Measurements from ENCODE around the gene KISS1R.

Gene KISS1R

DNA sequence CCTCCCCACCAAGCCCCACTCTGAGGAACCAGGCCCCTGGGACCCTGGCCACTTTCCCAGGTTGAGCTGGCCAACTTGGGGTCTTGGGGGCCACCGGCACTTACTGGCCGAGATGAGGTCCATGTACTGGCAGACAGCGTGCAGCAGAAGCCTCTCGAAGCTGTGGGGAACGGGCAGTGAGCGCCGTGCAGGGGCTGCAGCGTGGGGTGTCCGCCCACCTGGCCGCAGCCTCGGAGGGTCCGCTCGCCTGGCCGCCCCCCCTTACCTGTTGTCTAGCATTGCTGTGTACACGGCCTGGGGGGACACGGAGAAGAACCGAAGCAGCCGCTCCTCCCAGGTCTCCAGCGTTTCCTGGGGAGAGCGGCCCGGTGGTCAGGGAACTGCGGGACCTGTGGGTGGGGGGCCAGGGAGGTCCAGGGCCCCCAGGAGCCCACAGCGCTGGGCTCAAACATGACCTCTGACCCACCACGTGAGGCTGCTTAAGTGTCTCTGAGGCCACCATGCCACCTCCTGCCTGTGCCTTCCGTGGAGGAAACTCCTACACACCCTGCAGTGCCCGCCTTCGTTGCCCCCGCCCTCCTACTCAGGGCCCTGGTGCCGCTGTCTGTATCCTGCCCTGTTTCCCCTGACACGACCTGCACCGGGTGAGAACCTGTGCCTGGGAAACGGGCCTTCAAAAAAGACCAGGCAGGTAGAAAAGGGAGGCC, 17.6 kb upstream of the KISS1R start:
- no peak for DNase-seq (ENCODE audit: low read depth)

DNA sequence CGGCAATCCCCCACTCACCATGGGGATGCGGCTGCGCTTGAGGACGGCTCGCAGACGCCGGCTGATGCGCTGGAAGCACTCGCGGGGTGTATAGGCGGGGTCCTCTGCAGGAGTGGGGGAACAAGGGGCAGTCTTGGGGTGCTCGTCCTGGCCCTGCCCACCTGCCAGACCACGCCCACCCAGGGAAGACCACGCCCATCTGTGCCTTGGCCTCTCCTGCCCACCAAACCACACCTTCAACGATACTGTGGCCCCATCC, 17.2 kb upstream of the KISS1R start:
- DNase-seq (ENCODE audit: low read depth), result no peak

- no peak for DNase-seq (ENCODE audit: low read depth)
Measured at GRCh38 chr19:900302-901111, 16.6 kb upstream of the KISS1R start.

GRCh38 chr19:901216-902092, 15.7 kb upstream of the KISS1R start:
- DNase-seq (ENCODE audit: low read depth), result no peak

DNA sequence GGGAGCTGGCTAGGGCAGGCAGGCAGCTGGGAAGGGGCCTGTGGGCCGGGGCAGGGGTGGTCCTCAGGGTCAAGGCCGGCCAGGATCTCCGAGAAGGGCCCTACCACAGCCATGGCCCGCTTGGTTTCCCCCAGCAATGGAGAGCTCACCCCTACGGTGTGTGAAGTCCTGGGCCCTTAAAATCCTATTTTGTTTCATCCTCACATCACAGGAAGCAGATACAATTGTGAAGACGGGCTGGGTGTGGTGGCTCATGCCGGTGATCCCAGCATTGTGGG, 15.1 kb upstream of the KISS1R start:
- no peak for DNase-seq (ENCODE audit: low read depth)

- DNase-seq (ENCODE audit: low read depth), result no peak
Measured at GRCh38 chr19:902446-903226, 14.5 kb upstream of the KISS1R start.

DNA sequence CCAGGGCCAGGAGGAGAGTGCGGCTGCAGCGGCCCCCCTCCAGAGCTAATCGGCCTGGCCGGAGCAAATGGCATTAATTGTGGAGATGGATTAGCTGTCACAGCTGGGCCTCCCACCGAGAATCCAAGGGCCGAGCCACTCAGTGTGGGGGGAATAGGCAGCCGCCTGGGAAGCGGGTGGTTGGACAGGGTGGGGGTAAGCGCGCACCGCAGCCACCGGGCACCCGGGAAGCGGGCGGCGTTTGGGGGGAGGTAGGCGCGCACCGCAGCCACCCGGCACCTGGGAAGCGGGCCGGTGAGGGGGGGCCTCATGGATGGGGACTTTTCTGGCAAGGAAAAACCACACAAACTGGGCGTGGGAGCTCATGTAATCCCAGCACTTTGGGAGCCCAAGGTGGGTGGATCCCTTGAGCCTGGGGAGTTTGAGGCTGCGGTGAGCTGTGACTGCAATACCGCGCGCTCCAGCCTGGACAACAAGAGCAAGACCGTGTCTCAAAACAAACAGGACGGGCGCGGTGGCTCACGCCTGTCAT, 13.8 kb upstream of the KISS1R start:
- DNase-seq (ENCODE audit: low read depth), result no peak

DNA sequence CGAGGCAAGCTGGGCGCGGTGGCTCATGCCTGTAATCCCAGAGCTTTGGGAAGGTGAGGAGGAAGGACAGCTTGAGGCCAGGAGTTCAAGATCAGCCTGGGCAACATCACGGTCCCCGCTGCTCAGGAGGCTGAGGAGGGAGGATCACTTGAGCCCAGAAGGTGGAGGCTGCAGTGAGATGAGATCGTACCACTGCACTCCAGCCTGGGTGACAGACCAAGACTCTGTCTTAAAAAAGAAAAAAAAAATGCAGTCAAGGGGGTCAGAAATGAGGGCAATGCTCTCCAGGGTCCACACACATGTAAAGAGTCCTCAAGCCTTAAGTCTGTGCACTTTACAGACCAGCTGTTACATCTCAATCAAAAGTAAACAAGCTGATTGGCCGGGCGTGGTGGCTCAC, 12.6 kb upstream of the KISS1R start:
- no peak for DNase-seq (ENCODE audit: low read depth)

DNA sequence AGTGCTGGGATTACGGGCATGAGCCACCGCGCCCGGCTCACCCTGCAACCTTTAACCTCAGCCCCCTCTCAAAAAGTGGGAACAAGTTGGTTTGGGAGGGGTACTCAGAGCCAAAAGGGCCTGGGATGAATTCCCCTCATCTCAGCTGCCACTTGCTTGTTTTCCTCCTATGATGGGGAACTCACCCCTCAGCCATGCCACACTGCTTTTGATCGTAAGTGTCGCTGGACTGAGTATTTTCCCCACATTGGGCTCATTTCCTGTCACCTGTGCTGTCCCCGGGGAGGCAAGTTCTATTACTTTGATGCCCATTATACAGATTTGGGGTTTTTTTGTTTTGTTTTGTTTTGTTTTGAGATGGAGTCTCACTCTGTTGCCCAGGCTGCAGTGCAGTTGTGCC, 10.7 kb upstream of the KISS1R start:
- no peak for DNase-seq (ENCODE audit: low read depth)

GRCh38 chr19:907183-907853, 9.8 kb upstream of the KISS1R start:
- no peak for DNase-seq (ENCODE audit: low read depth)

GRCh38 chr19:911197-912033, 5.7 kb upstream of the KISS1R start:
- no peak for DNase-seq (ENCODE audit: low read depth)

- DNase-seq (ENCODE audit: low read depth), result no peak
Measured at GRCh38 chr19:912181-913079, 4.7 kb upstream of the KISS1R start.

GRCh38 chr19:913080-913748, 3.9 kb upstream of the KISS1R start, which contains the start of gene R3HDM4:
TSS of gene R3HDM4 (minus strand) at chr19:913219. CDS start at chr19:913157, 62 bp downstream.
- no peak for DNase-seq (ENCODE audit: low read depth)

GRCh38 chr19:916645-917322, 349 bp upstream of the KISS1R start:
- DNase-seq (ENCODE audit: low read depth), result no peak

DNA sequence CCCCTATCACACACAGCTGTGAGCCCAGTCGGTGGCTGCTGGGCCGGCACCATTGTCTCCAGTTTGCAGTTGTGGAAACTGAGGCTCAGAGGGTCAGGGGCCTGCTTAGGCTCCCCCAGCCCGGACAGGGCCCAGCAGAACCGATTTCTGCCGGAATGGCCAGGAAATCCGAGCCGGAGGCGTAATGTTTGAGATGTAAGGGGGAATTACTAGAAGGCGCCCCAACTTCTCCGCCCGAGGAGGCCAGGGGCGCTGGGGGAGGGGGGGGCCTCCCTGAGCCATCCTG, 962 bp downstream of the KISS1R start:
- no peak for DNase-seq (ENCODE audit: low read depth)

DNA sequence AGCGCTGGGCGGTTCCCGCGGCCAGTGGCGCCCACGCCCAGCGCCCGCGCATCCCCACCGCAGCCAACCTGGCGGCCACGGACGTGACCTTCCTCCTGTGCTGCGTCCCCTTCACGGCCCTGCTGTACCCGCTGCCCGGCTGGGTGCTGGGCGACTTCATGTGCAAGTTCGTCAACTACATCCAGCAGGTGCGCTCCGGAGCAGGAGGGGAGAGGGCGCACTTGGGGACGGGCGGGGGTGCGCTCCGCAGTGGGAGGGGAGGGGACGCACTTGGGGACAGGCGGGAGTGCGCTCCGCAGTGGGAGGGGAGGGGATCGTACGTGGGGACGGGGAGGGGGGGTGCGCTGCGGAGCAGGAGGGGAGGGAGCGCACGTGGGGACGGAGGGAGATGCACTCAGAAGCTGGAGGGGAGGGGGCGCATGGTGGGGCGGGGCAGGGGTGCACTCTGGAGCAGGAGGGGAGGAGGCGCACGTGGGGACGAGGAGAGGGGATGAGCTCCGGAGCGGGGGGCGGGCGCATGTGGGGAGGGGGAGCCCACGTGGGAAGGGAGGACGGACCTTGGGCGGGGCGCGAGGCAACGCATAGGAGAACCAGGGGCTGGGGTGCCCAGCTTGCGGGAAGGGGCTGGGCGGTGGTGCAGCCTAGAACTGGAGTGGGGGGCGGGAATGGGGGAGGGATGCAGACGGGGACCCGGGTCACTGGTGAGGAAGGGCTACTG, 1.5 kb downstream of the KISS1R start:
- DNase-seq (ENCODE audit: low read depth), result no peak

DNA sequence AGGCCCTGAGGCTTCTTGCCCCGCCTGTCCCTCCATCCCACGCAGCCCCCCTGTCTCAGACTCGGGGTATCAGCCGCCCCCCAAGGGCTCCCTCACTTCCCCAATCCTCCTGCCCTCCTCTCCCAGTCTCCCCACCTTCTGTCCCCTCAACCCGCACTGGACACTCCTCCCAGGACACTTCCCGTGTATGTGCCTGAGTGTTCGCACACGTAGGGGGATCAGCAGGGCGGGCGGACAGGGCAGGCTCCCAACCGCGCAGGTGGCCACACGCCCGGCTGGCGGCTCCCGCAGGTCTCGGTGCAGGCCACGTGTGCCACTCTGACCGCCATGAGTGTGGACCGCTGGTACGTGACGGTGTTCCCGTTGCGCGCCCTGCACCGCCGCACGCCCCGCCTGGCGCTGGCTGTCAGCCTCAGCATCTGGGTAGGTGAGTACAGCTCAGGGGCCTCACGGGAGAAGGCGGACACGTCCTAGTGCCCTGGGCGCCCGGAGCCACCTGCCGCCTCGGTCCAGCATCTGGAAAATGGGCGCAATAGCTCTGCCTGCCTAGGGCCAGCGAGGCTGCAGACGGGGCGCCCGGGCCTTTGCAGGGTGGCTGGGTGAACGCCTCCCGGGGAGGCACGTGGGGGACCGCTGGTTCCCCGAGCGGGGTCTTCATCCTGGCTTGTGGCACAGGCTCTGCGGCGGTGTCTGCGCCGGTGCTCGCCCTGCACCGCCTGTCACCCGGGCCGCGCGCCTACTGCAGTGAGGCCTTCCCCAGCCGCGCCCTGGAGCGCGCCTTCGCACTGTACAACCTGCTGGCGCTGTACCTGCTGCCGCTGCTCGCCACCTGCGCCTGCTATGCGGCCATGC, 2.3 kb downstream of the KISS1R start:
- DNase-seq (ENCODE audit: low read depth), result no peak
